OCI-LY7 (cell line): ENCODE data around the gene MYO16.

Source experiments
- EZH2phosphoT487 ChIP-seq: fragments of 200-600 bp; sonication (generic); IDR thresholded peaks from 2 replicates; pipeline ENCODE4 v1.6.1; 2018; ENCODE audit warnings: low read depth, borderline replicate concordance, mild to moderate bottlenecking, mixed run types, antibody characterized with exemption, low read length, moderate library complexity, mixed read lengths
- TF ChIP-seq, protein P1 (sequence below): fragments of 200-600 bp; sonication (generic); conservative IDR thresholded peaks from 2 replicates; pipeline ENCODE4 v1.5.1; 2014; ENCODE audit warnings: mild to moderate bottlenecking, antibody characterized with exemption, low read length, moderate library complexity, mixed read lengths

DNA sequence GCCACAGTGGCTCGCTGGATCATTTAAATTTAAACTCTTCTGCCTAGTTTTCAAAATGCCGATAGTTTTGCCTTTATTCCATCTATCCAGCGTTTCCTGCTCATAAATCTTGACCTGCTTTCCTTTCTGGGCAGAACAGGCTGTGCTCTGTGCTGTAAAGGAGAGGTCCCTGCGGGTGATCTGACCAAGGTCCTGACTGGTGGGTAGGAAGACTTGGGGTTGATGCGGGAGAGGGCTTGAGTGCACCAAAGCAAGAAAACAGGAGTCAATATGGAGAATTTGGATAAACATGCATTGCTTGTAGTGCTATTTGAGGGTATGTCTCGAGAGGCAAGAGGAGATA, 533.6 kb downstream of the MYO16 start:
- TF ChIP-seq, protein P1, sequence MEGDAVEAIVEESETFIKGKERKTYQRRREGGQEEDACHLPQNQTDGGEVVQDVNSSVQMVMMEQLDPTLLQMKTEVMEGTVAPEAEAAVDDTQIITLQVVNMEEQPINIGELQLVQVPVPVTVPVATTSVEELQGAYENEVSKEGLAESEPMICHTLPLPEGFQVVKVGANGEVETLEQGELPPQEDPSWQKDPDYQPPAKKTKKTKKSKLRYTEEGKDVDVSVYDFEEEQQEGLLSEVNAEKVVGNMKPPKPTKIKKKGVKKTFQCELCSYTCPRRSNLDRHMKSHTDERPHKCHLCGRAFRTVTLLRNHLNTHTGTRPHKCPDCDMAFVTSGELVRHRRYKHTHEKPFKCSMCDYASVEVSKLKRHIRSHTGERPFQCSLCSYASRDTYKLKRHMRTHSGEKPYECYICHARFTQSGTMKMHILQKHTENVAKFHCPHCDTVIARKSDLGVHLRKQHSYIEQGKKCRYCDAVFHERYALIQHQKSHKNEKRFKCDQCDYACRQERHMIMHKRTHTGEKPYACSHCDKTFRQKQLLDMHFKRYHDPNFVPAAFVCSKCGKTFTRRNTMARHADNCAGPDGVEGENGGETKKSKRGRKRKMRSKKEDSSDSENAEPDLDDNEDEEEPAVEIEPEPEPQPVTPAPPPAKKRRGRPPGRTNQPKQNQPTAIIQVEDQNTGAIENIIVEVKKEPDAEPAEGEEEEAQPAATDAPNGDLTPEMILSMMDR, result no peak
- no peak for TF ChIP-seq EZH2phosphoT487
